ENCODE results near the gene KRT17. TPM values are rescaled to one million over a fixed set of nuclear protein-coding genes. Genes with fewer than 3 reads are reported as not detected.
"Not testable (repeated sequence)": the region's sequence is repeated elsewhere in the genome, so short reads cannot be mapped to it uniquely, and the experiment has no call there.

The KRT17 gene
- total RNA-seq, 4 donors from 2014 or later = 0.70 to 12.6 TPM; not detected in 2

GRCh38 chr17:41621916-41622315, 2.5 kb downstream of the KRT17 start:
- no peak for DNase-seq
- H3K27me3 ChIP-seq = no peaks in the 10 kb centered on the region

GRCh38 chr17:41621435-41621817, 2.9 kb downstream of the KRT17 start:
- H3K36me3 ChIP-seq; H3K27ac ChIP-seq; H3K9me3 ChIP-seq; DNase-seq; H3K4me1 ChIP-seq; H3K4me3 ChIP-seq; H3K27me3 ChIP-seq; intact Hi-C loops (cut with DNase I; ENCODE audit: low total_unique reads): not testable (repeated sequence)

More at GRCh38 chr17:41621916-41622315, 2.5 kb downstream of the KRT17 start:
- Histone ChIP-seq H3K4me3 (no peak overlapping the region), H3K27ac (no peak overlapping the region), H3K9me3 (no peaks in the 10 kb centered on the region), H3K36me3 (no peaks in the 10 kb centered on the region), H3K4me1 (no peaks in the 10 kb centered on the region)
- intact Hi-C loops (cut with DNase I; ENCODE audit: low total_unique reads) = no loop called here
- TF ChIP-seq POLR2A (IDR thresholded peaks at IDR 0.05) (no peak), CTCF (IDR thresholded peaks at IDR 0.05) (no peak)

- no peaks in the 10 kb centered on the region for H3K4me1 ChIP-seq
- TF ChIP-seq CTCF (IDR thresholded peaks at IDR 0.05) (no peak), POLR2A (IDR thresholded peaks at IDR 0.05) (no peak)
- no peaks in the 10 kb centered on the region for H3K9me3 ChIP-seq
- H3K36me3 ChIP-seq = no peaks in the 10 kb centered on the region
- intact Hi-C loops (cut with DNase I; ENCODE audit: low total_unique reads) = no loop called here
- no peak overlapping the region for H3K27ac ChIP-seq
- no peaks in the 10 kb centered on the region for H3K27me3 ChIP-seq
- no peak overlapping the region for H3K4me3 ChIP-seq
- no peak for DNase-seq
Observed at GRCh38 chr17:41620583-41621434, 3.6 kb downstream of the KRT17 start.

- H3K27ac ChIP-seq, H3K36me3 ChIP-seq: not testable (repeated sequence)
Observed at GRCh38 chr17:41619927-41620582, 4.3 kb downstream of the KRT17 start.

GRCh38 chr17:41619036-41619926, 5.1 kb downstream of the KRT17 start:
- Histone ChIP-seq H3K9me3 (no peaks in the 10 kb centered on the region), H3K36me3 (no peaks in the 10 kb centered on the region), H3K27me3 (no peaks in the 10 kb centered on the region), H3K4me3 (no peak overlapping the region), H3K4me1 (no peaks in the 10 kb centered on the region), H3K27ac (no peak overlapping the region)
- DNase-seq = no peak
- TF ChIP-seq CTCF (IDR thresholded peaks at IDR 0.05) (no peak), POLR2A (IDR thresholded peaks at IDR 0.05) (no peak)
- intact Hi-C loops (cut with DNase I; ENCODE audit: low total_unique reads) = no loop called here

More at GRCh38 chr17:41619927-41620582, 4.3 kb downstream of the KRT17 start:
- H3K27me3 ChIP-seq; DNase-seq; intact Hi-C loops (cut with DNase I; ENCODE audit: low total_unique reads); H3K4me1 ChIP-seq; H3K9me3 ChIP-seq; H3K4me3 ChIP-seq: not testable (repeated sequence)
